ENCODE measurements around the gene JAG2. TPM values are rescaled to one million over a fixed set of nuclear protein-coding genes. Genes with fewer than 3 reads are reported as not detected.

JAG2 gene
- total RNA-seq, 1 experiment from 2014 or later = 85.9 TPM

DNA sequence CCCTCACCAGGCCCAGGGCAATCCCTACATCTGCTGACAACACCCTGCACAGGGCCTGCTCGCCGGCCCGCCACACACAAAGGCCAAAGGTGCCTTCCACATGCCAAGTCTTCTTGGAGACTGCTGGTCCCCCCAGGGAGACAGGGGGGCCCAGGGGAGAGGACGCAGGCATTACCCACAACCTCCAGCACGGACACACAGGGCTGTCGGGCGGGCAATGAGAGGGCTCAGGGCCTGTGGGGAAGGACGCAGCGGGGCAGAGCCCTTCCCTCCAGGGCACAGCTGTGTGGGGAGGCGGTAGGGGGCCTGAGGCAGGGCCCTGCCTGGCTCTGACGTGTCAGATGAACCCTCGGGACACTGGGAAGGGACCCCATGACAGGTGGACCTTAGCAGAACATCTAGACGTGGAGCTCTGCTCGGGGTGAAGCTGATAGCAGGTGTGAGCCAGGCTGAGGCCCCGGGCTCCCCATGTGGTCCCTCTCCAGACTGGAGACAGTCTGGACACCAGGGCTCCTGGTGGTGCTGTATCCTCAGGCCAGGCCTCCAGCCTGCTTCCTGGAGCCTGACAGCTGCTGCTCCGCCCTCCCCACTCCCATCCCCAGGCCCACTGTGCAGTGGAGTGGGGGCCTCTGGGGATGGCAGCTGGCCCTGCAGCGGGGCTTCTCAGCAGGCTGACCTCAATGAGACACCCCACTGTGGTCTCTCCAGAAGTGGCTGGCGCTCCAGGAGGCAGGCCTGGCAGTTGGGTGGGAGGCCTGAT, 44.1 kb upstream of the JAG2 start:
- no peaks in the 10 kb centered on the region for H3K9me3 ChIP-seq (ENCODE audit: control insufficient read depth in 1 of 2, insufficient read depth in 1 of 2, low read depth in 1 of 2, low read length in 2 of 2)
- CTCF ChIA-PET = no interaction called here
- no peak overlapping the region for H3K4me3 ChIP-seq (replicated peaks in 1 of 2; ENCODE audit: low read depth in 1 of 2, low read length in 2 of 2)
- BruUV-seq (replicated peaks) = no TSS peak
- POLR2A ChIA-PET = no interaction called here
- no peaks in the 10 kb centered on the region for H3K4me1 ChIP-seq (ENCODE audit: control insufficient read depth in 1 of 2, insufficient read depth in 2 of 2, low read length in 2 of 2)
- ATAC-seq (no peak), DNase-seq (ENCODE audit: low read depth, low spot score) (no peak)
- no peaks in the 10 kb centered on the region for H3K9me2 ChIP-seq (ENCODE audit: insufficient read depth)
- no peak overlapping the region for H3K4me2 ChIP-seq (ENCODE audit: low read length)
- TF ChIP-seq TCF7L2 (IDR thresholded peaks at IDR 0.05; ENCODE audit: borderline replicate concordance, extremely low read depth, insufficient read depth, insufficient read length) (no peak), RAD21 (IDR thresholded peaks at IDR 0.05; ENCODE audit: low read depth) (no peak), JUND (IDR thresholded peaks at IDR 0.05) (no peak), SIN3A (IDR thresholded peaks at IDR 0.05; ENCODE audit: low read depth) (no peak), EZH2 (IDR thresholded peaks at IDR 0.05) (no peak)
- TF ChIP-seq, protein P1, sequence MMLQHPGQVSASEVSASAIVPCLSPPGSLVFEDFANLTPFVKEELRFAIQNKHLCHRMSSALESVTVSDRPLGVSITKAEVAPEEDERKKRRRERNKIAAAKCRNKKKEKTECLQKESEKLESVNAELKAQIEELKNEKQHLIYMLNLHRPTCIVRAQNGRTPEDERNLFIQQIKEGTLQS (IDR thresholded peaks at IDR 0.05) = no peak
- H3K27ac ChIP-seq (ENCODE audit: low read depth, low read length) = no peak overlapping the region
- intact Hi-C loops (cut with micrococcal nuclease) = no loop called here
- no peak overlapping the region for H2AFZ ChIP-seq (ENCODE audit: low read depth, low read length, poor library complexity, severe bottlenecking)
- H4K20me1 ChIP-seq (ENCODE audit: insufficient read depth) = no peaks in the 10 kb centered on the region
- no peaks in the 10 kb centered on the region for H3K36me3 ChIP-seq (ENCODE audit: control insufficient read depth in 1 of 2, insufficient read depth in 2 of 2, low read length in 2 of 2)
- RAD21 ChIA-PET (ENCODE audit: low non-redundant PET in 1 of 2, low total read pairs in 2 of 2, uncharacterized antibody in 2 of 2, unreplicated experiment in 2 of 2) = no interaction called here
- H3K79me2 ChIP-seq (ENCODE audit: insufficient read depth, low read length) = no peaks in the 10 kb centered on the region
- no peak overlapping the region for H3K9ac ChIP-seq (ENCODE audit: low read length)
- no peaks in the 10 kb centered on the region for H3K27me3 ChIP-seq (ENCODE audit: insufficient read depth, low read length)

DNA sequence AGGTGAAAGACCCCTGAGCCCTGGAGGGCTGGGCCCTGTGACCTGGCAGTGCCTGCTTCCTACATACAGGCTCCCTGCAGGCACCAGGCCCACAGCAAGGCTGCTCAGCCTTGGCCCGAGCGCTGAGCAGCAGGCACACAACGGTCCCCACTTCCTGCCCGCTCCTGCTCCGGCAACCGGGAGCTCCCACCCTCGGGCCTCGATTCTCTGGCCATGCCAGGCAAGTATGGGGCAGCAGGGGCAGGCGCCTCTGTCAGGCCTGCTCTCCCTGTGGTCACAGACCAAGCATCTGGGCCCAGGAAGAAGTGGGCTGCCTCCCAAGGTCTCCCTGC, 43.1 kb upstream of the JAG2 start:
- Histone ChIP-seq H3K9ac (ENCODE audit: low read length) (no peak overlapping the region), H4K20me1 (ENCODE audit: insufficient read depth) (no peaks in the 10 kb centered on the region), H3K36me3 (ENCODE audit: control insufficient read depth in 1 of 2, insufficient read depth in 2 of 2, low read length in 2 of 2) (no peaks in the 10 kb centered on the region), H3K9me3 (ENCODE audit: control insufficient read depth in 1 of 2, insufficient read depth in 1 of 2, low read depth in 1 of 2, low read length in 2 of 2) (no peaks in the 10 kb centered on the region), H2AFZ (ENCODE audit: low read depth, low read length, poor library complexity, severe bottlenecking) (no peak overlapping the region), H3K4me1 (ENCODE audit: control insufficient read depth in 1 of 2, insufficient read depth in 2 of 2, low read length in 2 of 2) (peaks cover 3 to 4% of the 10 kb centered on the region in 2 experiments; a peak in 2 of 4 replicates), H3K27ac (ENCODE audit: low read depth, low read length) (no peak overlapping the region), H3K79me2 (ENCODE audit: insufficient read depth, low read length) (no peaks in the 10 kb centered on the region), H3K4me3 (replicated peaks in 1 of 2; ENCODE audit: low read depth in 1 of 2, low read length in 2 of 2) (no peak overlapping the region), H3K9me2 (ENCODE audit: insufficient read depth) (no peaks in the 10 kb centered on the region), H3K27me3 (ENCODE audit: insufficient read depth, low read length) (no peaks in the 10 kb centered on the region), H3K4me2 (ENCODE audit: low read length) (no peak overlapping the region)
- CTCF ChIA-PET = no interaction called here
- intact Hi-C loops (cut with micrococcal nuclease) = no loop called here
- TF ChIP-seq EGR1 (IDR thresholded peaks at IDR 0.05; ENCODE audit: low read depth) (no peak), ELF1 (IDR thresholded peaks at IDR 0.05; ENCODE audit: borderline replicate concordance, low read depth) (no peak), CEBPB (IDR thresholded peaks at IDR 0.05; ENCODE audit: low read depth) (no peak), SIN3A (IDR thresholded peaks at IDR 0.05; ENCODE audit: low read depth) (no peak)
- TF ChIP-seq, protein P2, sequence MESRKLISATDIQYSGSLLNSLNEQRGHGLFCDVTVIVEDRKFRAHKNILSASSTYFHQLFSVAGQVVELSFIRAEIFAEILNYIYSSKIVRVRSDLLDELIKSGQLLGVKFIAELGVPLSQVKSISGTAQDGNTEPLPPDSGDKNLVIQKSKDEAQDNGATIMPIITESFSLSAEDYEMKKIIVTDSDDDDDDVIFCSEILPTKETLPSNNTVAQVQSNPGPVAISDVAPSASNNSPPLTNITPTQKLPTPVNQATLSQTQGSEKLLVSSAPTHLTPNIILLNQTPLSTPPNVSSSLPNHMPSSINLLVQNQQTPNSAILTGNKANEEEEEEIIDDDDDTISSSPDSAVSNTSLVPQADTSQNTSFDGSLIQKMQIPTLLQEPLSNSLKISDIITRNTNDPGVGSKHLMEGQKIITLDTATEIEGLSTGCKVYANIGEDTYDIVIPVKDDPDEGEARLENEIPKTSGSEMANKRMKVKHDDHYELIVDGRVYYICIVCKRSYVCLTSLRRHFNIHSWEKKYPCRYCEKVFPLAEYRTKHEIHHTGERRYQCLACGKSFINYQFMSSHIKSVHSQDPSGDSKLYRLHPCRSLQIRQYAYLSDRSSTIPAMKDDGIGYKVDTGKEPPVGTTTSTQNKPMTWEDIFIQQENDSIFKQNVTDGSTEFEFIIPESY (IDR thresholded peaks at IDR 0.05; ENCODE audit: extremely low read depth, insufficient replicate concordance, low read length) = no peak
- BruUV-seq (replicated peaks) = no TSS peak
- DNase-seq (ENCODE audit: low read depth, low spot score) (no peak), ATAC-seq (no peak)
- RAD21 ChIA-PET (ENCODE audit: low non-redundant PET in 1 of 2, low total read pairs in 2 of 2, uncharacterized antibody in 2 of 2, unreplicated experiment in 2 of 2) = no interaction called here
- POLR2A ChIA-PET = no interaction called here
